AG10803 (cell line): Measurements from ENCODE around the gene HYOU1.

Experiments
- DNase-seq: peaks from one replicate; pipeline ENCODE4 v3.0.0; 2010; ENCODE audit warnings: low read depth
- H3K4me3 ChIP-seq: 2 replicates; pipeline ENCODE4 v1.5.1; 2011; ENCODE audit warnings: mild to moderate bottlenecking, low read length, control low read depth
- TF ChIP-seq, protein P1 (sequence below): conservative IDR thresholded peaks from 2 replicates; pipeline ENCODE4 v1.5.1; 2011; ENCODE audit warnings: mild to moderate bottlenecking, low read length, control low read depth, inconsistent platforms

HYOU1 gene

DNA sequence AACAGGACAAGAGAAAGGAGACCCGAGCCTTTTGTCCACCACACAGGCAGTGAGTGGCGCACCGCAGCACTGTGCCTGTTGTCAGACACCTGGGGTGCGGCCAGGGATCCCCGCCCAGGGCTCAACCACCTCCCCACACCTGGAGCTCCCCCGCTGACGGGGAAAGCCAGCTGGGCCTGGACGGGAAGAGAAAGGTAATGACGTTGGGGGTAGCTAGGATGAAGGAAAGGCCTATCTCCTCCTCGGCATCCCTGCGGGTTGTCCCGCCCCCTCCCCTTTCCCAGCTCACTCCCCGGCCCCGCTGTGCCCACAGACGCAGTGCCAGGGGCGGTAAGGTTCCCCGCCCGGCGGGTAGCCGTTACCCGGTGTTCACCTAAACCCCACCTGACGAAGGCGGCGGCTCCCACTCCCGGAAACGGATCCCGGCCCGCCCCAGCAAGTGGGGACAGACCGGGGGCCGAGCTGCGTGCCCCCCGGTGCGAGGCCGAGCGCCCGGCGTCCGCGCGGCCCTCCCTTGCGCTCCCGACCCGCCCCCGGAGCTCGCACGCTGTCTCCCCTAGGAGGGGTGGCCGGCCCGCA lies 495 bp downstream of the HYOU1 start:
- peak; percentile 5 for DNase-seq

DNA sequence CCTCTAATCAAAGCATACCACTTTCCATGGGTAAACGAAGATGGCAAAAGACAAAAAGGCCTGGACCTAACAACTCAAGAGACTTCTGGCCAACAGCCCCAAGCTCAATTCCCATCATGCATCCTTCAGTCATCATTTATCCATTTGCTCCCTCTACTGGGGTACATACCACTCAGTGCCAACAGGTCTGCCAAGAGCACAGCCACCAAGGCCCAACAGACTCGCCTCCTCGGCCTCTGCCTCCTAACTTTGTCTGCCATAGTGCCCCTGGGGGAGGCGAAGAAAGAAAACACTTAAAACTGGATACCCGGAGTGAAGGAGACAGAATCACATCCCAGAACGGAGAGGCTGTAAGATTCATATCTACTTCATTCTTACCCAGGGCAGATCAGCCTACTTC lies 1.1 kb downstream of the HYOU1 start:
- peak overlapping the region; percentile 88 for H3K4me3 ChIP-seq
- TF ChIP-seq, protein P1, sequence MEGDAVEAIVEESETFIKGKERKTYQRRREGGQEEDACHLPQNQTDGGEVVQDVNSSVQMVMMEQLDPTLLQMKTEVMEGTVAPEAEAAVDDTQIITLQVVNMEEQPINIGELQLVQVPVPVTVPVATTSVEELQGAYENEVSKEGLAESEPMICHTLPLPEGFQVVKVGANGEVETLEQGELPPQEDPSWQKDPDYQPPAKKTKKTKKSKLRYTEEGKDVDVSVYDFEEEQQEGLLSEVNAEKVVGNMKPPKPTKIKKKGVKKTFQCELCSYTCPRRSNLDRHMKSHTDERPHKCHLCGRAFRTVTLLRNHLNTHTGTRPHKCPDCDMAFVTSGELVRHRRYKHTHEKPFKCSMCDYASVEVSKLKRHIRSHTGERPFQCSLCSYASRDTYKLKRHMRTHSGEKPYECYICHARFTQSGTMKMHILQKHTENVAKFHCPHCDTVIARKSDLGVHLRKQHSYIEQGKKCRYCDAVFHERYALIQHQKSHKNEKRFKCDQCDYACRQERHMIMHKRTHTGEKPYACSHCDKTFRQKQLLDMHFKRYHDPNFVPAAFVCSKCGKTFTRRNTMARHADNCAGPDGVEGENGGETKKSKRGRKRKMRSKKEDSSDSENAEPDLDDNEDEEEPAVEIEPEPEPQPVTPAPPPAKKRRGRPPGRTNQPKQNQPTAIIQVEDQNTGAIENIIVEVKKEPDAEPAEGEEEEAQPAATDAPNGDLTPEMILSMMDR = peak; percentile 37
- DNase-seq = peak; percentile 42

More for the DNA sequence above, 495 bp downstream of the HYOU1 start:
- TF ChIP-seq, protein P1 = no peak
- peak overlapping the region; percentile 88 for H3K4me3 ChIP-seq

DNA sequence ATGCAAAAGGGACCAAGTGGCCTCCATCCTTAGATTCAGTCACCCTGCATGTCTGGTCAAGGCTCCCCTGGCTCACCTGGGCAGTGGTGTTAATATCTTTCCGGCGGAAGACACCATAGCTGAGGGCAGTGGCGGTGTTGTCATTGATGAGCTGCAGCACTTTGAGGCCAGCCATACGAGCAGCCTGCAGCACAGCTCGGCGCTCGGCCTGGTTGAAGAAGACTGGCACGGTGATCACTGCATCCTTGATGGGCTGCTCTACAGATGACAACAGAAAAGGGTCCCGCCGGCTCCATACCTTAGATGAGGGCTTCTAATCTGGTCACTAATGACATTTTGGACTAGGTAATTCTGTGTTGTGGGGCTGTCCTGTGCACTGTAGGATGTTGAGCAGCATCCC lies 2.6 kb downstream of the HYOU1 start:
- H3K4me3 ChIP-seq = no peak overlapping the region
- TF ChIP-seq, protein P1 = no peak
- DNase-seq = no peak

DNA sequence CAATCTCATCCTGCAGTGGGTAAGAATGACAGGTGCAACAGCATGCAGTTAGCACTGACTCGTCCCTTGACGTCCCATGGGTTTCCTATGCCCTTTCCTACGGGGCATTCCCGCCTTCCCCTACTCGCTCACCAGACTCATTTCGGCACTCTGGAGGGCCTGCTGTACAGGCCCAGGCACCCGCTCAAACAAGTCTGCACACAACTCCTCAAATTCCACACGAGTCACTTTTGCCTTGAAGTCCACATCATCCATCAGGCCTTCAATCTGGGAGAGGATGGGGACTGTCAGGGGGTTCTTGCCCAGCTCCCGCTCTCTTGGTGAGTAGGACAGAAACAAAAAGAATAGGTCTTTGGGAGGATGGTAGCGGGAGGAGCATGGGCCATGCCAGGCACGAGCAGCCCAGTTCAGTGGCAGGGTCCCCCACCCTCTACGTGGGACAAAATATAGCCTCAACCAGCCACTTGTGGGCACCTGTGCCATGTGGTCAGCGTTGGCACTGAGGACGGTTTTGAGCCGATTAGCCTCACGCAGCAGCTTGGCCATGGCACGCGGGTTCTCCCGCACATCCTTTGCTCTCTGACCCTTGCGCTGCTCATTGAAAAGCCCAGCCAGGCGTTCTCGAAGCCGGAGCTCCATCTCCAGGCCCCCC lies 4.7 kb downstream of the HYOU1 start:
- no peak overlapping the region for H3K4me3 ChIP-seq
- TF ChIP-seq, protein P1 = no peak

DNA sequence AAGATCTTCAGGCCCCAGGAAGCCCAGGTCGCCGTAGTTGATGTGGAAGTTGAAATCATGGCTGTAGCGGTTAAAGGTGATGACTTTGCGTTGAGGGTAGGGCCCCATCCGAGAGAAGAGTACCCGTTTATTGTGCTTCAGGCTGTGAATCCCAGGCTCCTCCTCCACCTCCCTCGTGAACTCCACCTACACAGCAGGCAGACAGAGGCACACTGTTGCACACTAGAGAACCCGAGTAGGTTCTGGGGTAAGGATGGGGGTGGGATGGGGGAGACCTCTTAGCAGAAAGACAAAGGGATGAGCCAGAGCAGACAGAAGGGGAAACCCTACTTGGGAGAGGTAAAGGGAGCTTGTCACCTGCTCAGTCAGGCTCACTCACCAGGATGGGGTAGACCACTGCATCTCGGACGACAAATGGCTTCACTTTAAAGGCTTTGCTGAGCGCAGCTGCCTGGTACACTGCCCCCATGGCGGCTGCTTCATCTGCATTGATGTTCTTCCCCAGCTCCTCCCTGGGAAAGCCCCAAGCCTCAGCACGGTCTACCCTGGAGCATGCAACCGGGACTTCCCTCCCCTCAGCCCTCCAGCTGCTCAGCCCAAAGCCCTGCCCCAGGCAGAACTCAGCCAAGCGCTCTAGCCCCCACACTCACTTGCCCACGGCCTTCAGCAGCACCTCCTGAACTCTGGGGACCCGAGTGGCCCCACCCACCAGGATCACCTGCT lies 5.4 kb downstream of the HYOU1 start:
- H3K4me3 ChIP-seq = no peak overlapping the region
- TF ChIP-seq, protein P1 = no peak
- DNase-seq = no peak

More for the DNA sequence above, 4.7 kb downstream of the HYOU1 start:
- DNase-seq = no peak

DNA sequence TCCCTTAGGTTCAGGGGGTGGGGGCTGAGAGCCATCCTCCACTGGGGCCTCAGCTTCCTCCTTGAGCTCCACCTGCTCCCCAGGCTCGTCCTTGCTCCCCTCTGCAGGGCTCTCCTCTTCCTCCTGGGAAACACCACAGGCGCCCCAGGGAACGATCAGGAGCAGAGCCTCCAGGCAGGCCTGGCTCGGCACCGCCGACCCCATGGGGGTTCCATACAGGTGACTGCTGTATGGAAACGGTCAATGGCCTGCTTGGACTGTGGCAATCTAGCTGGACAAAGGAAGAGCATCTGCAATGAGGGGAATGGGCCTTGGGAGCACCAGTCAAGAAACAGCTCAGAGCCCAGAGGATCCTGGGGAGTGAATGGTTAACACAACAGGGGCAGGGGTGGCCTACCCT lies 7.9 kb downstream of the HYOU1 start:
- no peak overlapping the region for H3K4me3 ChIP-seq
- TF ChIP-seq, protein P1 = no peak
- no peak for DNase-seq
